ENCODE results near the gene HDAC3. TPM values are rescaled to one million over a fixed set of nuclear protein-coding genes. Genes with fewer than 3 reads are reported as not detected.
A peak's percentile ranks its signal among the peaks of the same experiment; 100 is the strongest.

Gene HDAC3
- total RNA-seq, 1 experiment from 2014 or later = 91.9 TPM

- TF ChIP-seq ATF3 (IDR thresholded peaks at IDR 0.05) (no peak), ZNF274 (IDR thresholded peaks at IDR 0.05; ENCODE audit: low read depth, low read length) (no peak), REST (IDR thresholded peaks at IDR 0.05; ENCODE audit: low read depth) (no peak), CTCF (IDR thresholded peaks at IDR 0.05 in 2 of 3, conservative IDR thresholded peaks at IDR 0.05 in 1 of 3; ENCODE audit: borderline replicate concordance in 1 of 3, insufficient read depth in 1 of 3, low read depth in 2 of 3, low read length in 2 of 3) (peak; percentile 11 to 33 (median 18); a peak in 2 of 6 replicates)
- Histone ChIP-seq H4K20me1 (ENCODE audit: insufficient read depth) (peaks cover 4% of the 10 kb centered on the region; the same call in 1 of the 2 replicates), H3K79me2 (ENCODE audit: insufficient read depth, low read length) (no peaks in the 10 kb centered on the region), H3K27me3 (ENCODE audit: insufficient read depth, low read length) (no peaks in the 10 kb centered on the region), H3K4me2 (ENCODE audit: low read length) (no peak overlapping the region), H3K9me3 (ENCODE audit: control insufficient read depth in 1 of 2, insufficient read depth in 1 of 2, low read depth in 1 of 2, low read length in 2 of 2) (no peaks in the 10 kb centered on the region), H3K4me3 (replicated peaks in 1 of 2; ENCODE audit: low read depth in 1 of 2, low read length in 2 of 2) (no peak overlapping the region), H2AFZ (ENCODE audit: low read depth, low read length, poor library complexity, severe bottlenecking) (no peak overlapping the region), H3K4me1 (ENCODE audit: control insufficient read depth in 1 of 2, insufficient read depth in 2 of 2, low read length in 2 of 2) (0 out of 4 replicates have a peak, but pooled peaks cover 0 to 3% of the 10 kb centered on the region in 2 experiments), H3K27ac (ENCODE audit: low read depth, low read length) (no peak overlapping the region), H3K36me3 (ENCODE audit: control insufficient read depth in 1 of 2, insufficient read depth in 2 of 2, low read length in 2 of 2) (no peaks in the 10 kb centered on the region), H3K9ac (ENCODE audit: low read length) (no peak overlapping the region), H3K9me2 (ENCODE audit: insufficient read depth) (no peaks in the 10 kb centered on the region)
- RAD21 ChIA-PET (ENCODE audit: low non-redundant PET in 1 of 2, low total read pairs in 2 of 2, uncharacterized antibody in 2 of 2, unreplicated experiment in 2 of 2) = interaction anchor here in 1 of 2 experiments (0.9 kb wide), 1 partner anchor 77 kb away, joined by 6 read pairs; no protein-coding TSS in a partner anchor
- no TSS peak for BruUV-seq (replicated peaks)
- DNase-seq (ENCODE audit: low read depth, low spot score) = no peak
- ATAC-seq = no peak
- intact Hi-C loops (cut with micrococcal nuclease) = loop anchor here (10.0 kb wide), 1 partner anchor 475 kb away; no protein-coding TSS in a partner anchor
- CTCF ChIA-PET = interaction anchor here (0.7 to 1.4 kb wide), 7 partner anchors 10 to 300 kb away, joined by 3 to 5 read pairs (median 5); partner anchors contain the start of genes ARAP3 and RNF14
- POLR2A ChIA-PET = interaction anchor here (1.0 kb wide), 1 partner anchor 14 kb away, joined by 3 read pairs; no protein-coding TSS in a partner anchor
Observed at GRCh38 chr5:141669520-141669919, 32.9 kb upstream of the HDAC3 start.
